ENCODE results near the gene REXO4.

REXO4 gene

GRCh38 chr9:133443248-133443647 is 25.4 kb upstream of the REXO4 start:
- in situ Hi-C loops (cut with HindIII; ENCODE audit: low sequenced_read_pairs), result no loop called here
- DNase-seq (ENCODE audit: low read depth), result no peak
- TF ChIP-seq CTCF (IDR thresholded peaks at IDR 0.05; ENCODE audit: low read depth, low read length, missing control alignments), result no peak

GRCh38 chr9:133441571-133441970 is 23.8 kb upstream of the REXO4 start:
- DNase-seq (ENCODE audit: low read depth), result no peak
- TF ChIP-seq CTCF (IDR thresholded peaks at IDR 0.05; ENCODE audit: low read depth, low read length, missing control alignments), result no peak
- in situ Hi-C loops (cut with HindIII; ENCODE audit: low sequenced_read_pairs), result no loop called here
- no peak overlapping the region for H3K4me3 ChIP-seq (ENCODE audit: low read depth, low read length)

More at GRCh38 chr9:133443248-133443647, 25.4 kb upstream of the REXO4 start:
- no peak overlapping the region for H3K4me3 ChIP-seq (ENCODE audit: low read depth, low read length)

- no peak overlapping the region for H3K4me3 ChIP-seq (ENCODE audit: low read depth, low read length)
- no peak for TF ChIP-seq CTCF (IDR thresholded peaks at IDR 0.05; ENCODE audit: low read depth, low read length, missing control alignments)
- in situ Hi-C loops (cut with HindIII; ENCODE audit: low sequenced_read_pairs), result no loop called here
- no peak for DNase-seq (ENCODE audit: low read depth)
Observed at GRCh38 chr9:133440874-133441273, 23.1 kb upstream of the REXO4 start.

- TF ChIP-seq CTCF (IDR thresholded peaks at IDR 0.05; ENCODE audit: low read depth, low read length, missing control alignments), result no peak
- DNase-seq (ENCODE audit: low read depth), result no peak
- in situ Hi-C loops (cut with HindIII; ENCODE audit: low sequenced_read_pairs), result no loop called here
- no peak overlapping the region for H3K4me3 ChIP-seq (ENCODE audit: low read depth, low read length)
Observed at GRCh38 chr9:133439337-133439736, 21.5 kb upstream of the REXO4 start.

GRCh38 chr9:133437753-133438531 is 20.1 kb upstream of the REXO4 start:
- TF ChIP-seq CTCF (IDR thresholded peaks at IDR 0.05; ENCODE audit: low read depth, low read length, missing control alignments), result no peak
- DNase-seq (ENCODE audit: low read depth), result no peak
- in situ Hi-C loops (cut with HindIII; ENCODE audit: low sequenced_read_pairs), result no loop called here
- no peak overlapping the region for H3K4me3 ChIP-seq (ENCODE audit: low read depth, low read length)

- no peak for TF ChIP-seq CTCF (IDR thresholded peaks at IDR 0.05; ENCODE audit: low read depth, low read length, missing control alignments)
- no peak overlapping the region for H3K4me3 ChIP-seq (ENCODE audit: low read depth, low read length)
- in situ Hi-C loops (cut with HindIII; ENCODE audit: low sequenced_read_pairs), result no loop called here
- DNase-seq (ENCODE audit: low read depth), result no peak
Observed at GRCh38 chr9:133436681-133437080, 18.9 kb upstream of the REXO4 start.
